Testis (tissue), 2 donors: ENCODE measurements around the gene TUFT1.

ENCODE experiments used
- POLR2A ChIP-seq: fragments of 450-650 bp; IDR thresholded peaks from one replicate; pipeline ENCODE4 v1.6.1; 2017; ENCODE audit warnings: antibody characterized with exemption, mild to moderate bottlenecking, moderate library complexity
- TF ChIP-seq, protein P1 (sequence below), 3 experiments: fragments of 450-650 bp in 2 of 3; fragments of 200-600 bp in 1 of 3; sonication (generic) in 1 of 3; IDR thresholded peaks; one replicate each; pipeline ENCODE4 v1.5.1; 2016 to 2019; ENCODE audit warnings: antibody characterized with exemption in 3 of 3, mild to moderate bottlenecking in 2 of 3, moderate library complexity in 1 of 3

DNA sequence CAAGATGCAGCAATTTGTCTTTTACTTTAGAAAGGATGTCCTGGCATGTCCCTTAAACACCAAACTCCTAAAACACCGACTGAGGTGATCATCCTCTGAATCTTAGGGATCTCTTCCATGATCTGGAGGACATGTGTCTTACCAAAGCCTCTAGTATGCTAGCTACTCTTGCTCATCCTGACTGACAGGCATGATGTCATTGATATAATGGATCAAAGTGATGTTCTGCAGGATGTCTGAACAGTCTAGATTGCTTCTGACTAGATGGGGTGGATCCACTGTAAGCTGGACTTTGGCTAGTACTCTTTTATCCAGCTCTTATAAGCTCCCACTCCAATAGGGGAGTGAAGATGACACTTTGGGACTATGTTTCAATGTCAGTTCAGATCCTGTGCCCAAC lies 40.2 kb upstream of the TUFT1 start:
- TF ChIP-seq, protein P1, sequence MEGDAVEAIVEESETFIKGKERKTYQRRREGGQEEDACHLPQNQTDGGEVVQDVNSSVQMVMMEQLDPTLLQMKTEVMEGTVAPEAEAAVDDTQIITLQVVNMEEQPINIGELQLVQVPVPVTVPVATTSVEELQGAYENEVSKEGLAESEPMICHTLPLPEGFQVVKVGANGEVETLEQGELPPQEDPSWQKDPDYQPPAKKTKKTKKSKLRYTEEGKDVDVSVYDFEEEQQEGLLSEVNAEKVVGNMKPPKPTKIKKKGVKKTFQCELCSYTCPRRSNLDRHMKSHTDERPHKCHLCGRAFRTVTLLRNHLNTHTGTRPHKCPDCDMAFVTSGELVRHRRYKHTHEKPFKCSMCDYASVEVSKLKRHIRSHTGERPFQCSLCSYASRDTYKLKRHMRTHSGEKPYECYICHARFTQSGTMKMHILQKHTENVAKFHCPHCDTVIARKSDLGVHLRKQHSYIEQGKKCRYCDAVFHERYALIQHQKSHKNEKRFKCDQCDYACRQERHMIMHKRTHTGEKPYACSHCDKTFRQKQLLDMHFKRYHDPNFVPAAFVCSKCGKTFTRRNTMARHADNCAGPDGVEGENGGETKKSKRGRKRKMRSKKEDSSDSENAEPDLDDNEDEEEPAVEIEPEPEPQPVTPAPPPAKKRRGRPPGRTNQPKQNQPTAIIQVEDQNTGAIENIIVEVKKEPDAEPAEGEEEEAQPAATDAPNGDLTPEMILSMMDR (IDR thresholded peaks at IDR 0.05) = no peak
- TF ChIP-seq POLR2A = no peak
